Measurements from ENCODE around the gene PRDM11. TPM values are rescaled to one million over a fixed set of nuclear protein-coding genes. Genes with fewer than 3 reads are reported as not detected.

PRDM11 gene
- total and polyA plus RNA-seq, 10 of the 15 experiments (the other 5 are each of a cell fraction or from before 2014, with no cell fraction given): 0.03 to 2.4 (median 0.53) TPM

DNA sequence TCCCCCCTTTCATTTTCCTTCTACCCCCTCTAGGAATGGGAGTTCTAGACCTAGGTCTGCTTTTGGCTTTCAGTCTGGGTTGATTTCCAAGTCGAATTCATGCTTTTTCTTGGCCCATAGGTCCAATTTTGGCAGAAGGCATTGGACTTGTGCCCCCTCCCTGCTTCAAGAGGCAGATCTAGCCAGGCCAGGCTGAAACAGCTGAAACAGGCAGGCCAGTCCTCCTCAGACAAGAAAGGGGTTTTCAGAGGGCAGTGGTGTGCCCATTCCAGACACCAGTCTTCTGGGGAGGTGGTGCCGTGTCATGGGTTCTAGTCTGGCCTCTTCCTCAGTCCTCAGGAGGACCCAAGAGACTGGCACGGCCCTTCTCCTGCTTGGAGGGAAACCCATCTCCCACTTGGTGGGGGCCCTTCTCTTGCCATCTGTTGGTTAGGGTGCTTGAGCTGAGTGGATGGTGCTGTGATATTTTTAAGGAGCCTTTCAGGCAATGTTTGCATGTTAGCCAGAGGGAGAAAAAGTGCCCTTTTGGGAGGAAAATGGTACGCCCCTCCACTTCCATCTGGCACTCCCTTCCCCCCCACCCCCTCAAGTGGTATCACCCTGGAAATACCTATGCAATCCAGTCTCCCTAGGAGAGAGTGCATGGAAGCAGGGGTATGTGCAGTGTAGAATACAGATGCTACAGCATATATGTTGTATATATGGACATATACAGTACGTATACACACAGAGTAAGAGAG lies 86.1 kb downstream of the PRDM11 start:
- ChIA-PET POLR2A (no interaction called here), RAD21 (ENCODE audit: unreplicated experiment) (no interaction called here), SMC1A (ENCODE audit: uncharacterized antibody, unreplicated experiment) (no interaction called here), CTCF (interaction anchor here (1.0 to 1.8 kb wide), 4 partner anchors 8 to 122 kb away, joined by 3 to 5 read pairs (median 4); no protein-coding TSS in a partner anchor)
- no peaks in the 10 kb centered on the region for H3K9me3 ChIP-seq (replicated peaks; ENCODE audit: control insufficient read depth, insufficient read depth, low read length)
- H3K36me3 ChIP-seq (ENCODE audit: control insufficient read depth in 2 of 2, insufficient read depth in 2 of 2, low read length in 1 of 2): no peaks in the 10 kb centered on the region
- no peak overlapping the region for H2AFZ ChIP-seq (ENCODE audit: control insufficient read depth, low read depth, low read length)
- intact Hi-C loops (cut with micrococcal nuclease; ENCODE audit: unreplicated experiment): no loop called here
- no peaks in the 10 kb centered on the region for H3K79me2 ChIP-seq (ENCODE audit: control insufficient read depth, insufficient read depth, low read length)
- no peak overlapping the region for H3K4me3 ChIP-seq
- no peak overlapping the region for H3K4me2 ChIP-seq (ENCODE audit: control insufficient read depth, insufficient read depth)
- no peaks in the 10 kb centered on the region; the same call in 1 of the 2 replicates for H4K20me1 ChIP-seq (ENCODE audit: control insufficient read depth, insufficient read depth)
- no peak overlapping the region for H3K27ac ChIP-seq (ENCODE audit: control insufficient read depth, insufficient read depth)
- WGBS (ENCODE audit: insufficient coverage, insufficient replicate concordance, low lambda C conversion rate, missing lambda C conversion rate): 30% methylated on average over 5 of the region's 5 CpGs
- H3K9ac ChIP-seq (ENCODE audit: control insufficient read depth, insufficient read depth, low read length): no peak overlapping the region
- in situ Hi-C loops (cut with MboI): no loop called here
- no peaks in the 10 kb centered on the region for H3K4me1 ChIP-seq (ENCODE audit: control insufficient read depth, insufficient read depth, low read length)
- no peak for FAIRE-seq
- ATAC-seq: no peak
- no TSS peak for BruUV-seq (replicated peaks)
- DNase-seq (ENCODE audit: low read depth, low spot score): no peak
- no peaks in the 10 kb centered on the region for H3K27me3 ChIP-seq (replicated peaks in 1 of 2; ENCODE audit: control insufficient read depth in 2 of 2, insufficient read depth in 2 of 2, low read length in 1 of 2)
- no peak for TF ChIP-seq MXI1 (IDR thresholded peaks at IDR 0.05; ENCODE audit: low read depth, low read length)
- no peak for TF ChIP-seq BACH1 (IDR thresholded peaks at IDR 0.05; ENCODE audit: borderline replicate concordance)
- no peak for TF ChIP-seq RUNX3 (IDR thresholded peaks at IDR 0.05; ENCODE audit: low read length)
- TF ChIP-seq, protein P1, sequence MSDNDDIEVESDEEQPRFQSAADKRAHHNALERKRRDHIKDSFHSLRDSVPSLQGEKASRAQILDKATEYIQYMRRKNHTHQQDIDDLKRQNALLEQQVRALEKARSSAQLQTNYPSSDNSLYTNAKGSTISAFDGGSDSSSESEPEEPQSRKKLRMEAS (IDR thresholded peaks at IDR 0.05; ENCODE audit: low read depth, low read length): no peak
- no peak for TF ChIP-seq TCF3 (IDR thresholded peaks at IDR 0.05; ENCODE audit: borderline replicate concordance, insufficient read depth, low read depth, low read length)
- TF ChIP-seq SPI1 (IDR thresholded peaks at IDR 0.05; ENCODE audit: borderline replicate concordance, insufficient read depth, low read depth, low read length): no peak
- TF ChIP-seq, protein P2, sequence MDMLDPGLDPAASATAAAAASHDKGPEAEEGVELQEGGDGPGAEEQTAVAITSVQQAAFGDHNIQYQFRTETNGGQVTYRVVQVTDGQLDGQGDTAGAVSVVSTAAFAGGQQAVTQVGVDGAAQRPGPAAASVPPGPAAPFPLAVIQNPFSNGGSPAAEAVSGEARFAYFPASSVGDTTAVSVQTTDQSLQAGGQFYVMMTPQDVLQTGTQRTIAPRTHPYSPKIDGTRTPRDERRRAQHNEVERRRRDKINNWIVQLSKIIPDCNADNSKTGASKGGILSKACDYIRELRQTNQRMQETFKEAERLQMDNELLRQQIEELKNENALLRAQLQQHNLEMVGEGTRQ (IDR thresholded peaks at IDR 0.05; ENCODE audit: borderline replicate concordance, low read depth, low read length): no peak
- no peak for TF ChIP-seq SMC3 (IDR thresholded peaks at IDR 0.05; ENCODE audit: borderline replicate concordance, low read length)
- no peak for TF ChIP-seq MTA2 (IDR thresholded peaks at IDR 0.05; ENCODE audit: low read depth)
- TF ChIP-seq, protein P3, sequence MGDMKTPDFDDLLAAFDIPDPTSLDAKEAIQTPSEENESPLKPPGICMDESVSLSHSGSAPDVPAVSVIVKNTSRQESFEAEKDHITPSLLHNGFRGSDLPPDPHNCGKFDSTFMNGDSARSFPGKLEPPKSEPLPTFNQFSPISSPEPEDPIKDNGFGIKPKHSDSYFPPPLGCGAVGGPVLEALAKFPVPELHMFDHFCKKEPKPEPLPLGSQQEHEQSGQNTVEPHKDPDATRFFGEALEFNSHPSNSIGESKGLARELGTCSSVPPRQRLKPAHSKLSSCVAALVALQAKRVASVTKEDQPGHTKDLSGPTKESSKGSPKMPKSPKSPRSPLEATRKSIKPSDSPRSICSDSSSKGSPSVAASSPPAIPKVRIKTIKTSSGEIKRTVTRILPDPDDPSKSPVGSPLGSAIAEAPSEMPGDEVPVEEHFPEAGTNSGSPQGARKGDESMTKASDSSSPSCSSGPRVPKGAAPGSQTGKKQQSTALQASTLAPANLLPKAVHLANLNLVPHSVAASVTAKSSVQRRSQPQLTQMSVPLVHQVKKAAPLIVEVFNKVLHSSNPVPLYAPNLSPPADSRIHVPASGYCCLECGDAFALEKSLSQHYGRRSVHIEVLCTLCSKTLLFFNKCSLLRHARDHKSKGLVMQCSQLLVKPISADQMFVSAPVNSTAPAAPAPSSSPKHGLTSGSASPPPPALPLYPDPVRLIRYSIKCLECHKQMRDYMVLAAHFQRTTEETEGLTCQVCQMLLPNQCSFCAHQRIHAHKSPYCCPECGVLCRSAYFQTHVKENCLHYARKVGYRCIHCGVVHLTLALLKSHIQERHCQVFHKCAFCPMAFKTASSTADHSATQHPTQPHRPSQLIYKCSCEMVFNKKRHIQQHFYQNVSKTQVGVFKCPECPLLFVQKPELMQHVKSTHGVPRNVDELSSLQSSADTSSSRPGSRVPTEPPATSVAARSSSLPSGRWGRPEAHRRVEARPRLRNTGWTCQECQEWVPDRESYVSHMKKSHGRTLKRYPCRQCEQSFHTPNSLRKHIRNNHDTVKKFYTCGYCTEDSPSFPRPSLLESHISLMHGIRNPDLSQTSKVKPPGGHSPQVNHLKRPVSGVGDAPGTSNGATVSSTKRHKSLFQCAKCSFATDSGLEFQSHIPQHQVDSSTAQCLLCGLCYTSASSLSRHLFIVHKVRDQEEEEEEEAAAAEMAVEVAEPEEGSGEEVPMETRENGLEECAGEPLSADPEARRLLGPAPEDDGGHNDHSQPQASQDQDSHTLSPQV (IDR thresholded peaks at IDR 0.05): no peak
- TF ChIP-seq, protein P4, sequence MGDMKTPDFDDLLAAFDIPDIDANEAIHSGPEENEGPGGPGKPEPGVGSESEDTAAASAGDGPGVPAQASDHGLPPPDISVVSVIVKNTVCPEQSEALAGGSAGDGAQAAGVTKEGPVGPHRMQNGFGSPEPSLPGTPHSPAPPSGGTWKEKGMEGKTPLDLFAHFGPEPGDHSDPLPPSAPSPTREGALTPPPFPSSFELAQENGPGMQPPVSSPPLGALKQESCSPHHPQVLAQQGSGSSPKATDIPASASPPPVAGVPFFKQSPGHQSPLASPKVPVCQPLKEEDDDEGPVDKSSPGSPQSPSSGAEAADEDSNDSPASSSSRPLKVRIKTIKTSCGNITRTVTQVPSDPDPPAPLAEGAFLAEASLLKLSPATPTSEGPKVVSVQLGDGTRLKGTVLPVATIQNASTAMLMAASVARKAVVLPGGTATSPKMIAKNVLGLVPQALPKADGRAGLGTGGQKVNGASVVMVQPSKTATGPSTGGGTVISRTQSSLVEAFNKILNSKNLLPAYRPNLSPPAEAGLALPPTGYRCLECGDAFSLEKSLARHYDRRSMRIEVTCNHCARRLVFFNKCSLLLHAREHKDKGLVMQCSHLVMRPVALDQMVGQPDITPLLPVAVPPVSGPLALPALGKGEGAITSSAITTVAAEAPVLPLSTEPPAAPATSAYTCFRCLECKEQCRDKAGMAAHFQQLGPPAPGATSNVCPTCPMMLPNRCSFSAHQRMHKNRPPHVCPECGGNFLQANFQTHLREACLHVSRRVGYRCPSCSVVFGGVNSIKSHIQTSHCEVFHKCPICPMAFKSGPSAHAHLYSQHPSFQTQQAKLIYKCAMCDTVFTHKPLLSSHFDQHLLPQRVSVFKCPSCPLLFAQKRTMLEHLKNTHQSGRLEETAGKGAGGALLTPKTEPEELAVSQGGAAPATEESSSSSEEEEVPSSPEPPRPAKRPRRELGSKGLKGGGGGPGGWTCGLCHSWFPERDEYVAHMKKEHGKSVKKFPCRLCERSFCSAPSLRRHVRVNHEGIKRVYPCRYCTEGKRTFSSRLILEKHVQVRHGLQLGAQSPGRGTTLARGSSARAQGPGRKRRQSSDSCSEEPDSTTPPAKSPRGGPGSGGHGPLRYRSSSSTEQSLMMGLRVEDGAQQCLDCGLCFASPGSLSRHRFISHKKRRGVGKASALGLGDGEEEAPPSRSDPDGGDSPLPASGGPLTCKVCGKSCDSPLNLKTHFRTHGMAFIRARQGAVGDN (IDR thresholded peaks at IDR 0.05): no peak
- TF ChIP-seq HDAC6 (IDR thresholded peaks at IDR 0.05; ENCODE audit: unreplicated experiment): no peak
- no peak for TF ChIP-seq STAT1 (conservative IDR thresholded peaks at IDR 0.05)
- TF ChIP-seq MYB (IDR thresholded peaks at IDR 0.05; ENCODE audit: borderline replicate concordance, low read depth, low read length): no peak
- TF ChIP-seq NR2C1 (IDR thresholded peaks at IDR 0.05): no peak
